Cardiac muscle cell (in vitro differentiated cells and primary cell): Measurements from ENCODE around the gene SMOC1. TPM values are rescaled to one million over a fixed set of nuclear protein-coding genes. Genes with fewer than 3 reads are reported as not detected.

Experiments
- DNase-seq, 2 donors: peaks; one replicate each; pipeline versions ENCODE4 v3.0.0 to v3.0.0-alpha.2; 2010 to 2017; ENCODE audit warnings: low read depth in 1 of 2, low spot score in 1 of 2
- H3K27ac ChIP-seq: fragments of 200-600 bp; sonication (generic); 2 replicates; pipeline ENCODE4 v1.5.1; 2016
- H3K27me3 ChIP-seq: fragments of 200-600 bp; sonication (generic); 2 replicates; pipeline ENCODE4 v1.6.0; 2016; ENCODE audit warnings: control low read depth
- H3K36me3 ChIP-seq: fragments of 200-600 bp; sonication (generic); 2 replicates; pipeline ENCODE4 v1.5.1; 2016; ENCODE audit warnings: control low read depth
- H3K4me1 ChIP-seq: fragments of 200-600 bp; sonication (generic); 2 replicates; pipeline ENCODE4 v1.8.1; 2017; ENCODE audit warnings: low read depth, mild to moderate bottlenecking, mixed run types
- H3K4me3 ChIP-seq: fragments of 200-600 bp; sonication (generic); 2 replicates; pipeline ENCODE4 v1.5.1; 2016; ENCODE audit warnings: mild to moderate bottlenecking
- H3K9me3 ChIP-seq: fragments of 200-600 bp; sonication (generic); 2 replicates; pipeline ENCODE4 v1.5.1; 2017; ENCODE audit warnings: low read depth, mild to moderate bottlenecking, control low read depth
- CTCF ChIP-seq: IDR thresholded peaks from 2 replicates; pipeline ENCODE4 v1.5.1; 2012; ENCODE audit warnings: low read depth, mild to moderate bottlenecking, low read length
- polyA plus RNA-seq: library from polyadenylated mRNA; unstranded; fragments of >200 nt; fragmentation: Nextera tagmentation; extraction: Ambion mirVana; gene quantifications from 2 replicates; pipeline ENCODE4 v1.2.1, GENCODE V29; 2016
- total RNA-seq: library from RNA; depleted of rRNA; stranded (reverse); fragments of >200 nt; gene quantifications from 2 replicates; pipeline ENCODE4 v1.2.3, GENCODE V29; 2016

Gene SMOC1
- total and polyA plus RNA-seq, 2 experiments from 2014 or later, result 1.9 to 24.7 TPM

GRCh38 chr14:69924201-69924600 is 45.0 kb downstream of the SMOC1 start:
- TF ChIP-seq CTCF, result no peak
- H3K9me3 ChIP-seq, result no peaks in the 10 kb centered on the region
- H3K4me1 ChIP-seq, result no peaks in the 10 kb centered on the region
- no peak overlapping the region for H3K4me3 ChIP-seq
- H3K27me3 ChIP-seq, result no peaks in the 10 kb centered on the region
- no peak overlapping the region for H3K27ac ChIP-seq
- DNase-seq, result no peak
- no peaks in the 10 kb centered on the region for H3K36me3 ChIP-seq

GRCh38 chr14:69928111-69928523 is 48.9 kb downstream of the SMOC1 start:
- TF ChIP-seq CTCF, result no peak
- no peak overlapping the region for H3K4me3 ChIP-seq

GRCh38 chr14:69930780-69931379 is 51.7 kb downstream of the SMOC1 start:
- Histone ChIP-seq H3K36me3 (no peaks in the 10 kb centered on the region), H3K9me3 (no peaks in the 10 kb centered on the region), H3K27ac (no peak overlapping the region), H3K4me1 (no peaks in the 10 kb centered on the region), H3K4me3 (no peak overlapping the region), H3K27me3 (no peaks in the 10 kb centered on the region)
- DNase-seq, result no peak
- no peak for TF ChIP-seq CTCF

More at GRCh38 chr14:69928111-69928523, 48.9 kb downstream of the SMOC1 start:
- Histone ChIP-seq H3K36me3 (no peaks in the 10 kb centered on the region), H3K27me3 (no peaks in the 10 kb centered on the region), H3K27ac (no peak overlapping the region), H3K9me3 (no peaks in the 10 kb centered on the region), H3K4me1 (no peaks in the 10 kb centered on the region)
- no peak for DNase-seq

- no peak overlapping the region for H3K4me3 ChIP-seq
- no peaks in the 10 kb centered on the region for H3K9me3 ChIP-seq
- H3K27ac ChIP-seq, result no peak overlapping the region
- no peaks in the 10 kb centered on the region for H3K27me3 ChIP-seq
- DNase-seq, result no peak
- H3K4me1 ChIP-seq, result peaks cover 9% of the 10 kb centered on the region
- TF ChIP-seq CTCF, result no peak
- H3K36me3 ChIP-seq, result no peaks in the 10 kb centered on the region
Observed at GRCh38 chr14:69931960-69932359, 52.7 kb downstream of the SMOC1 start.

GRCh38 chr14:69932391-69932790 is 53.2 kb downstream of the SMOC1 start:
- Histone ChIP-seq H3K9me3 (no peaks in the 10 kb centered on the region), H3K27ac (no peak overlapping the region), H3K4me3 (no peak overlapping the region), H3K27me3 (no peaks in the 10 kb centered on the region), H3K4me1 (peaks cover 13% of the 10 kb centered on the region), H3K36me3 (no peaks in the 10 kb centered on the region)
- no peak for DNase-seq
- no peak for TF ChIP-seq CTCF
